Hepatocyte (in vitro differentiated cells): Measurements from ENCODE around the gene CYP27A1.

Experiments used
- EZH2 ChIP-seq: fragments of 200-600 bp; sonication (generic); IDR thresholded peaks from 2 replicates; pipeline ENCODE4 v1.6.1; 2016; ENCODE audit warnings: antibody characterized with exemption, mild to moderate bottlenecking, borderline replicate concordance
- EZH2phosphoT487 ChIP-seq: fragments of 200-600 bp; sonication (generic); IDR thresholded peaks from one replicate; pipeline ENCODE4 v1.6.1; 2018; ENCODE audit warnings: antibody characterized with exemption, mild to moderate bottlenecking, low read depth, moderate library complexity; ENCODE audit not compliant: unreplicated experiment, severe bottlenecking
- TF ChIP-seq, protein P1 (sequence below): fragments of 200-600 bp; sonication (generic); IDR thresholded peaks from 2 replicates; pipeline ENCODE4 v1.5.1; 2016; ENCODE audit warnings: antibody characterized with exemption, mild to moderate bottlenecking; ENCODE audit not compliant: poor library complexity

DNA sequence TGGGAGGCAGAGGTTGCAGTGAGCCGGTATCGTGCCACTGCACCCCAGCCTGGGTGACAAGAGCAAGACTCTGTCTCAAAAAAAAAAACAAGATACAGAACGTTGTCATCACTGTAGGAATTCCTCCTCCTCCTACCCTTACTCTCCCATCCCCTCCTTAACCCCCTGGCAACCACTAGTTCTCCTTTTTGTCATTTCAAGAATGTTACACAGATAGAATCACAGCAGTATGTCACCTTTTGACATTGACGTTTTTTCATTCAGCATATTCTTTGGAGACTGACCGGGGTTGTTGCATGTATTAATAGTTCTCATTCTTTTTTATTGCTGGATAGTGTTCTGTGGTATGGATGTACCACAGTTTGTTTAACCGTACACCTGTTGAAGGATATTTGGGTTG lies 38.9 kb upstream of the CYP27A1 start:
- TF ChIP-seq, protein P1, sequence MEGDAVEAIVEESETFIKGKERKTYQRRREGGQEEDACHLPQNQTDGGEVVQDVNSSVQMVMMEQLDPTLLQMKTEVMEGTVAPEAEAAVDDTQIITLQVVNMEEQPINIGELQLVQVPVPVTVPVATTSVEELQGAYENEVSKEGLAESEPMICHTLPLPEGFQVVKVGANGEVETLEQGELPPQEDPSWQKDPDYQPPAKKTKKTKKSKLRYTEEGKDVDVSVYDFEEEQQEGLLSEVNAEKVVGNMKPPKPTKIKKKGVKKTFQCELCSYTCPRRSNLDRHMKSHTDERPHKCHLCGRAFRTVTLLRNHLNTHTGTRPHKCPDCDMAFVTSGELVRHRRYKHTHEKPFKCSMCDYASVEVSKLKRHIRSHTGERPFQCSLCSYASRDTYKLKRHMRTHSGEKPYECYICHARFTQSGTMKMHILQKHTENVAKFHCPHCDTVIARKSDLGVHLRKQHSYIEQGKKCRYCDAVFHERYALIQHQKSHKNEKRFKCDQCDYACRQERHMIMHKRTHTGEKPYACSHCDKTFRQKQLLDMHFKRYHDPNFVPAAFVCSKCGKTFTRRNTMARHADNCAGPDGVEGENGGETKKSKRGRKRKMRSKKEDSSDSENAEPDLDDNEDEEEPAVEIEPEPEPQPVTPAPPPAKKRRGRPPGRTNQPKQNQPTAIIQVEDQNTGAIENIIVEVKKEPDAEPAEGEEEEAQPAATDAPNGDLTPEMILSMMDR = no peak
- TF ChIP-seq EZH2 (no peak), EZH2phosphoT487 (no peak)
